LoVo (cell line): Measurements from ENCODE around the gene WWP2.
"Not testable (repeated sequence)": the region's sequence is repeated elsewhere in the genome, so short reads cannot be mapped to it uniquely, and the experiment has no call there.

Source experiments
- DNase-seq: peaks from one replicate; pipeline ENCODE4 v3.0.0-alpha.2; 2016; ENCODE audit warnings: low spot score

WWP2 gene

DNA sequence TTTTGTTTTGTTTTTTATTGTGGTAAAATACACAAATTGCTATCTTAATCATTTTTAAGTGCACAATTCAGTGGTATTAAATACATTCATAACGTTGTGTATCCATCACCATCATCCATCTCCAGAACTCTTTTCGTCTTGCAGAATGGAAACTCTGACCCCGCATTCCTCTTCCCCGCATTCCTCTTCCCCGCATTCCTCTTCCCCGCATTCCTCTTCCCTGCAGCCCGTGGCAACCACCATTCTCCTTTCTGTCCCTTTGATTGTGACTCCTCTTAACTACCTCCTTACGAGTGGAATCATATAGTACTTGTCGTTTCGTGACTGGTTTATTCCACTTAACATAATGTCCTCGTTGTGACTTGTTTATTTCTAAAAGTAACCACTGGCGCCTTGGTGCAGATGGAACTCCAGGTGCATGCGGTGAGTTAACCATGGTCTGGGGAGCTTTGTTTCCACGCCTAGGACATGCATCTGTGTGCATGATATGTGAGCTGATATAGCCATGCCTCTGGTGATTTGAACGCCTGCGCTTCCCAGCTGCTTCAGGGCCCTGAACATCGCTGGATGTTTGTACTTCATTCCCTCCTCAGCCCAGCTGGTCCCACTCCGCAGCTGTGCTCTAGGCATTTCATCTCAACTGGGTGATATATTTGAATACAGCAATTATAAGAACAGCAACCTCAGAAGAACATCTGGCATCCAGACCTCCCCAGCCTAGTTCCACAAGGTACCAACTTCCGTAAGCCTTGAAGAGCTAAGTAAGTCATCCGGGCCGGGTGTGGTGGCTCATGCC, 181.3 kb downstream of the WWP2 start:
- not testable (repeated sequence) for DNase-seq

DNA sequence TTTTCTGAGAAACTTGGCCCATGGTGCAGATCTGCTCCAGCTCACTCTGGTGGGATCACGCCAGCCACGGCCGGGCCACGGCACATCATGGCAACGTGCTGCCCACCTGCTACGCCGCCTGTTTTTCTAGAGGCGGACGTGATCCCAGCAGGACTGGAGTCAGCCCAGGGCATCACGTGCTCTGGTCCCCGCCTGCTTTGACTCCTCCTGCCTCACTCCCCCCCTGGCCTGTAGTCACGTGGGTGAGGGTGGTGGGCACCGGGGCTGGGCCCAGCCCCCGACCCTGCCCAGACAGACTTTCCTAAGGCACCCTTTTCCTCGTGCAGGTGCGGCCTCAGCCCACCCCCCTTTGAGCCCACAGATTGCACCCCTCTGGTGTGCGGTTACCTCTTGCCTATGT, 188.3 kb downstream of the WWP2 start:
- not testable (repeated sequence) for DNase-seq

DNA sequence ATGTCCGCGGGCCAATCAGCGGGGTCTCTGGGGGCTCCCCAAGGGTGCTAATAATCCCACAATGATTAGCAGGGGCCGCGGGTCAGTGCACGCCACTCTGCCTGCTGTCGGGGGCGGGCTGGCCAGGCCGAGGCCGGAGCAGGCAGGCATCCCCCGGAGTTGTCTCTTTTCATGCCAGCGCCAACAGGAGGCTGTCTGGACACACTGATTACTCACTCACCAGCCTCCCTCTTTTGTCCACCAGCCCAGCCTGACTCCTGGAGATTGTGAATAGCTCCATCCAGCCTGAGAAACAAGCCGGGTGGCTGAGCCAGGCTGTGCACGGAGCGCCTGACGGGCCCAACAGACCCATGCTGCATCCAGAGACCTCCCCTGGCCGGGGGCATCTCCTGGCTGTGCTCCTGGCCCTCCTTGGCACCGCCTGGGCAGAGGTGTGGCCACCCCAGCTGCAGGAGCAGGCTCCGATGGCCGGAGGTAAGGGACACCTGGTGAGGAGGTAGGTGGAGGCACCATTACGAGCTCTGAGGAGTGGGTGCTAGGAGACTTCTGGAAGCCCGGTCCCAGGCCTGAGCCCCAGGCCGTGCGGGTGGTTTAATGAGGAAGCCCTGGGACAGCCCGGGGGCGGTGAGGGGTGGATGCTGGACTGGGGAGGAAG, 189.0 kb downstream of the WWP2 start, which contains the start of gene CLEC18A:
TSS of gene CLEC18A (plus strand) at position 318 of the 655 bp plus-strand sequence. CDS start at position 351, 33 bp downstream.
- not testable (repeated sequence) for DNase-seq

DNA sequence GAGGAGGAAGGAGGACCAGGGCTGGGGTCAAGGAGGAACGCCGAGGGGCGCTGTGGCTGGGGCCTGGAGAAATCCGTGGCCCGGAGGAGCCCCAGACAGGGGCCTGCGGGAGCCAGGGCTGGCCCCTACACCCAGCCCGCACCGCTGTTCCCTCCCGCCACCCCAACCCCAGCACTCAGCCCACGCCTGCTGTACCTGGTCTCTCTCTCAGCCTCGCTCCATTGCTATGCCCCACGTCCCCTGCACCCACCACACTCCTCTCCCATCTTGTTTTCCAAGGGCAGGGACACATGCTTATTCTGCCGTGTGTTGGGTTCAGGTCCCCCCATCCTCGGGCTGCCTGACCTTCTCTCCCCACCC, 189.5 kb downstream of the WWP2 start:
- DNase-seq = not testable (repeated sequence)

DNA sequence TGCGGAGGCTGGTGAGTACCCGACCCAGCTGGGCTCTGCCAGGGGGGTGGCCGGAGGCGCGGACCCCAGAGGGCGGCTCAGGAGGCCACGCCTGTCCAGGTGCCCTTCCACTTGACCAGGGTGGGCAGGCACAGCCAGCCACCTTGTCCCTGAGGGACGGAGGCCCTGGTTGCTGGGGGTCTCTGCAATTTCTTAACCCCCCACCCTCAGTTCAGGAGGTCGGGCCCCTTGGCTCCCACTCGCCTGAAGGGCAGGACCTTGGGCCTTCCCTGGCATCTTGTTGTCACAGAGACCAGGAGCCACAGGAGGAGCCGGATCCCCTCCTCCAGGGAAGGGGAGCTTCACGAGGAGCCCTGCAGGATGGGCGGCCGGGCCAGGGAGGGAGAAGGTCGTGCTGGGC, 190.0 kb downstream of the WWP2 start:
- DNase-seq = not testable (repeated sequence)

DNA sequence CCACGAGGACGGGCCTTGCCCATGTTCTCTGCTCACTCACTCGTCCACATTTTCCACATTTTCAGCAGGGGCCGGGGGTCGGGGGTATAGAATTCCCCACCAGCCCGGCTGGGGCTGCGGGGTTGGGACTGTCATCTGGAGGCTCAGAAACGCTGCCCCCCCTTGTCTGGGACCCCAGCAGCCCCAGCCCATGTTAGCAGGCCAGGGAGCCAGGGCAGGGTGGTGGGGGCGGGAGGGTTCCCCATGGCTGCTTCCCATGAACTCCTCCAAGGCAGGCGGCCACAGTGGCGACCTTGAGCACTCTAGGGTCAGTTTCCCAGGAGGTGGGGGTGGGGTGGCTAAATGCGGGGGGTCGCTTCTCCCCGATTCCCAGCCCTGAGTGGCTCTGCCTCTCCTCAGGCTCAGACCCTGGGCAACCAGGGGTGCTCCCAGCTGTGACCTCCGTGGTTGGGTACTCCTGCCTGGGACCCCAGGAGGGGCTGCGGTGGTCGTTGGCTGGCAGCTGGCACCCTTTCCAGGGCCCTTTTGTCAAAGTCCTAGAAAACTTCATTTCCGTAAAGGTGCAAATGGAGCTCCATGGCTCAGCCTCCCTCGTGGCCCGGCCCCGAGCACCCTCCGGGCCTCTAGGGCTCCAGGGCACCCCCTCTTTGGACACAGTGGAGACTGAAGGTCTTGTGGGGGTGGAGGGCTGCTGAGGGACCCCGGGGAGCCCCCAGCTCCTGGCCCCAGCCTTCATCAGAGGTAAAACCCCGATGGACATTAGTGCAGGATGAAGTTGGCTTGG, 190.6 kb downstream of the WWP2 start:
- not testable (repeated sequence) for DNase-seq

DNA sequence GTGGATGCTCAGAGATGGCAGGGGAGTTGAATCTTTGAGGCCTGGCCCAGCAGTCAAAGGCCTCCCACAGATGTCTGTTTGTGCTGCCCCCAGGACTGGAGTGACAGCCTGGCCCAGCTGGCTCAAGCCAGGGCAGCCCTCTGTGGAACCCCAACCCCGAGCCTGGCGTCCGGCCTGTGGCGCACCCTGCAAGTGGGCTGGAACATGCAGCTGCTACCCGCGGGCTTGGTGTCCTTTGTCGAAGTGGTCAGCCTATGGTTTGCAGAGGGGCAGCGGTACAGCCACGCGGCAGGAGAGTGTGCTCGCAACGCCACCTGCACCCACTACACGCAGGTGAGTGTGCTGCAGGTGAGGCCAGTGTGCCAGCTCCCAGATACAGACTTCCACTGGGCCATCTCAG, 192.1 kb downstream of the WWP2 start:
- DNase-seq = not testable (repeated sequence)

DNA sequence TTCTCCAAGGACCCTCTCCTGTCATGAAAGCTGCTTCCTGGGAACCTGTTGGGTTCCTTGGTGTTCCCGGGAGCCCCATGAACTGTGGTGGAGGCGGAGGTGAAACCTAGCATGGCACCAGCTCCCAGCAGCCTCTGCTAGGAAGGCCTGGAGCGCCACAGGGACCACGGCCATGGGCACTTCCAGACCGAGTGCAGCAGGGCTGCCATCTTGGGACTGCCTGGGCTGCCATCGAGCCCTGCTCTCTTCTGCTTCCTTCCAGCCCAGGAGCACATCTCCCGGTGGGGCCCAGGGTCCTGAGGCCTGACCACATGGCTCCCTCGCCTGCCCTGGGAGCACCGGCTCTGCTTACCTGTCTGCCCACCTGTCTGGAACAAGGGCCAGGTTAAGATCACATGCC, 201.2 kb downstream of the WWP2 start:
- DNase-seq = not testable (repeated sequence)

DNA sequence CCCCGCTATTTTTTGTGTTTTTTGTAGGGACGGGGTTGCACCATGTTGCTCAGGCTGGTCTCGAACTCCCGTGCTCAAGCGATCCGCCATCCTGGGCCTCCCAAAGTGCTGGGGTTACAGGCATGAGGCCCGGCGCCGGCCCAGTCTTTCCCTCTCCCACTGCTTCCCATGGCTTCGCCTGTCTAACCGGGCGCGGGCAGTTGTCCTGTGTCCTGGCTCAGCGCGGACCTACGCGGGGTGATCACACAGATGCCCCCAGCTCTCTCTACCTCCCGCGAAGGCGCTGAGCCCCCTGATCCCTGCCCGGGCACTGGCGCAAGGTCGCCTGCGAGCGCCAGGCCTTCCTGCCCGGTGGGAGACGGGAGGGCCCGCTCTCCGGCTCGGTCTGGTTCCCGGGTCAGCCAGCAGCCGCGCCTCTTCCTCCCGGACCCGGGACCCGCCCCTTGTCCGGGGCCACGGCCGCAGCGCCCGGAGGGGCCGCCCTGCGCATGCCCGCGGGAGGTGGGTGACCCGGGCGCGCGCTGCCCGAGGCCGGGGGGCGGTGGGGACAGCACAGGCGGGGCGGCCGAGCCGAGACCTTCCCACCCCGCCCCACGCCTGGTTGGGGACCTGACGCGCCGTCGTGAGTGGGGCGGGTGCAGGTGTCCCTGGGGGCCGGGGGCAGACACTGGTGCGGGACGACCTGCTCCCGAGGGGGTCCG, 203.0 kb downstream of the WWP2 start:
- DNase-seq = not testable (repeated sequence)

DNA sequence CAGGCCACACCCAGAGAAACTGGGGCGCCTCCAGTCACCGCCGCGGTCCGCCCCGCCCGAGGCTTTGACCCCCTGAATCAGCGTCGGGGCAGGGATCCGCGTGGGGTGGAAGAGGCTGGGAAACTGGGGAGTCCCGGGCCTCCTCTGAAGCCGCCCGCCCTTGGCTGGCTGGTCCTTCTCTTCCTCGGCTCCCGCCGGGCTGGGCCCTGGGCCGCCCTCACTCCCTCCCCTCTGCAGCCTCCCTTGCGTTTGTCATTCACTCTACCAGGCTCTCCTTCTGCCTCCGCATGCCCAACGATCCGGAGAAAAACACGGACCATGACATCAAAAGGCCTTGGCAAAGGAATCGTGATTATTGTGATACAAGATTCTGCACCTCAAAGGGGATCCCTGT, 203.5 kb downstream of the WWP2 start:
- DNase-seq = not testable (repeated sequence)

DNA sequence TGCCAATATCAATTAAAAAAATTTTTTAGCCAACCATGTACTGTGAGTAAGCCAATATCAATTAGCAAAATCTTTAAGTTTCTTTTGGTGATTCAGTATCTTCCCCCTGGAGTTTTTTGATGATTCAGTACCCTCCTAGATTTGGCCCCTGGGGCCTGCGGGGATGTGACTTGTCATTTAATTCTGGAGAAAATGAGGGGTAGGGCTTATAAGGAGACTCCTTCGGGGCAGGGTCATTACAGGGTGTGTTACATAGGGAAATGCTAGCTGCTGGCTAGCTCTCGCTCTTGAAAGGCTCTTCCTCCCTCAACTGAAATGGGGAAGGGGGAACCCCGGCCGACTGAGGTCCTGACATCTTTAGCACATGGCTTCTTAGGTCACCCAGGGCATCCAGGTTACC, 205.6 kb downstream of the WWP2 start:
- not testable (repeated sequence) for DNase-seq

DNA sequence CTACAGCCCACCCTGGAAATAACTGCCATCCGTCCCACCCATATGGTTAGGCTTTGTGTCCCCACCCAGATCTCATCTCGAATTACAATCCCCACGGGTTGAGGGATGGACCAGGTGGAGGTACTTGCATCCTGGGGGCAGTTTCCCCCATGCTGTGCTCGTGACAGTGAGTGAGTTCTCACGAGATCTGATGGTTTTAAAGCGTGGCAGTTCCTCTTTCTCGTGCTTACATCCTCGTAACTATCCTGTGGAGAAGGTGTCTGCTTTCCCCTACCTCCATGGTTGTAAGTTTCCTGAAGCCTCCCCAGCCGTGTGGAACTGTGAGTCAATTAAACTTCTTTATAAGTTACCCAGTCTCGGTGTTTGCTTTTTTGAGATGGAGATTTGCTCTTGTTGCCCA, 206.0 kb downstream of the WWP2 start:
- DNase-seq = not testable (repeated sequence)

DNA sequence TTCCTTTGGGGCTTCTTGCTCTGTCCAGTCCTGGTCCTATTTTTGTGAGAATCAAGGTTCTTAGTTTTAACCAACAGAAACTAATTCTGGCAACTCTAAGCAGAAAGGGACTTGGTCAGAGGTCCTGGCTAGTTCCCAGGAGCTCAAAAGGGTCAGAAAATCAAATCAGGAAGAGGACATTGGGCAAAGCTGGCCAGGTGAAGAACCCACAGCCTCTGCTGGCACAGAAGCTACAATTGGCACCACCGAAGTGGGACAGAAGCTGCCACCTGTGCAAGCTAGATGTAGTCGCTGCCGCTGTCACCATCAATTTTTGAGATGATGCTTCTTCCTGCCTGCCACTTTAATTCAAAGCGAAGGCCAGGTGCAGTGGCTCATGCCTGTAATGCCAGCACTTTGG, 207.5 kb downstream of the WWP2 start:
- not testable (repeated sequence) for DNase-seq

DNA sequence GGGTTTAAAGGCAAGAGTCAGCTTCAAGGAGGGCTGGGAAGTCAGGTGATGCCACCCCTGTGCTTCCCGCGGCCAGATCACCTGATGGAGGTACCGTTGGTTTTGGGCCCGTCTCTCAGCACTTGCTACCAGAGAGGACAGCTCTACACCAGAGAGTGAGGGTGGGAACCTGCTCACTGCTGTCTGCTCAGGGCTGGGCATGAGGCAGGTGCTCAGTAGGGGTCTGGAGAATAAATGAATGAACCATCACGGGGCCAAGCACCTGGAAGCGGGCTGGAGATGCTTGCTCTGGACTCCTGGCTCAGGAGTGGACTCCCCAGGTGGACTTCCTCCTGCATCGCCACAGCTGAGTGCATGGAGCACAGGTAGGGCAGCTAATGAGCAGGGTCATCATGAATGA, 210.0 kb downstream of the WWP2 start:
- DNase-seq = not testable (repeated sequence)

DNA sequence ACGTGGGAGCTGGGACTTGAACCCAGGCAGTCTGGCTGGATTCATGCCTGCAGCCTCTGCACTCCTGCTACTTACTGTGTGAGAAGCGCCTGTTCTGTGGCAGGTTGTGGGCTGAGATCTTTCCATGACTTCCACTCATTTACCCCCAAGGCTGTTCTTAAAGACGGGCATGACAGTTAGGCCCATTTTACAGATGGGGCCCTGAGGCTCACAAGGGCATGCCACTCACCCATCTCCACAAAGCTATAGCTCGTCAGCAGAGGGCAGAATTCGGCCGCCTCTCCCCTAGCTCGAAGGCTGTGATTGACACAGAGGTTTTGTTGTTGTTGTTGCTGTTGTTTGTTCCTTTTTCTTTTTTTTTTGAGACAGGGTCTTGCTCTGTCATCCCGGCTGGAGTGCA, 210.8 kb downstream of the WWP2 start:
- not testable (repeated sequence) for DNase-seq

DNA sequence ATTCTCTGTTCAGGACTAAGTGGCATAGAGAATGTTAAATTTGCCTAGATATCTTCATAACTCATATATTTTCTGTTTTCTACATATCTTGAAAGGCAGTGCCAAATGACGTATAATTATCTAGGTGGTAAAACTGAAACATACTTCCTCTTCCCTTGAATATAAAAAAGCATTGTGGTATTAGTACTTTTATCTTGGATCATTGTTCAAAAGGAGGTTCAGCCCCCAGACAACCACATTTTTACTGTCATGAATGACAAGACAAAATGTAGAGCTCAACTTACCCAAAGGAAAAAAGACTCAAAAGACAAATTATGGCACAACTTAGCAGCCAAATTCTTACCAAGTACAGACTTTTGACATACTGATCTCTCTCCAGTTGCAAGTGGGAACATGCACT, 223.1 kb downstream of the WWP2 start:
- DNase-seq = not testable (repeated sequence)
